ENCODE data around the gene RPS27L.

Gene RPS27L
- total RNA-seq: 21.8 to 38.7 reads per million in 2 donors

DNA sequence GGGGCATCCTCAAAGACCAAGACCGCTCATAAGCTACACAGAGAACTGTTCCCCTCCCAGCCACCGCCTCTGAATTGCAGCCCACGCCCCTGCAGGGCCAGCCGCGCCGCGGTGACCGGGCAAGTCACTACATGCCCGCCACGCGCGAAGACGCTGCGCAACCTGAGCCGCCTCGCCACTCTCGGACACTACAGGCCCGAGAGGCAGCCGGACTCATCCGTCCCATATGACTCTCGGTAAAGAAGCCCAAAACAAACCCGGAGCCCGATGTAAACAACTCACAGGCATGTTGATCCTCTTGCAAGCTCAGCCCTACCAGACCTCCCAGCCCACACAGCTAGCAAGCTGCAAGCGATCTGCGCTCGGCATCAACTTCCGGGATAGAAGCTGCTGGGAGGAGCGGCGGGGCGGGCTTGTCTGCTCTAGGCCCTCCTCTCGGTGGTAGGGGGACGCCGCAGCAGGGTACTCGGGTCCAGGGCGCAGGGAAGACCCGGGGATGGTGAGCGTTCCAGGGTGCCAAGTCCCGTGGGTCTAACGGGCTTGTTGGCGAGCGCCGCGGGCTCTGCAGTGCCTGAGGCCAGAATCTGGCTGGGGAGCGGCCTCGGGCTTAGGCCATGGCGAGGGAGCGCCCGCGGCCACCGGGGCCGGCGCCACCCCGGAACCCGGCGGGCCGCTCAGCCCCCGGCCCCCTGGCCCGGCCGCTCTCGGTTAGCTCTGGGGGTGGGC, at the start of gene RPS27L:
Gene RPS27L, minus strand, starts transcription at position 360 of the 726 bp plus-strand sequence. Its CDS starts 72 bp downstream, at position 288.
- peak; percentile 69 to 96 (median 81) for DNase-seq

DNA sequence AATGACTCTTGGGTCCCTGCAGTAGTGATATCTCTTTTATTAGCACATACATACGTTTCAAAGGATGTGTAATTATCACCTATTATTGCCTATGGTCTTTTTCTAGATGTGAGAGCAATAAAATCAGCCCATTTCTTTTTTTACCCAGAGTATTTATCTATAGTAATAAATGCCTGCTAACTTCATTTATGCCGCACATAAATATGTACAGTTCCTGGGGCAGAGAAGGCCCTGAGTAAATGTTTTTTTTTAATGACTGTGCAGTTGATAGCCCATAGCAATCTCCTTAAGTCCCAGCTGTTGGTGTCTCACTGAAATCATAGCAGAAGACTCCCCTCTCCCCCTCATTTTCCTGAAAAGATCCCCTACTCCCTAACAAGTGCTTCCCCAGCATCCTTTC, 48.8 kb upstream of the RPS27L start:
- no peak for DNase-seq

DNA sequence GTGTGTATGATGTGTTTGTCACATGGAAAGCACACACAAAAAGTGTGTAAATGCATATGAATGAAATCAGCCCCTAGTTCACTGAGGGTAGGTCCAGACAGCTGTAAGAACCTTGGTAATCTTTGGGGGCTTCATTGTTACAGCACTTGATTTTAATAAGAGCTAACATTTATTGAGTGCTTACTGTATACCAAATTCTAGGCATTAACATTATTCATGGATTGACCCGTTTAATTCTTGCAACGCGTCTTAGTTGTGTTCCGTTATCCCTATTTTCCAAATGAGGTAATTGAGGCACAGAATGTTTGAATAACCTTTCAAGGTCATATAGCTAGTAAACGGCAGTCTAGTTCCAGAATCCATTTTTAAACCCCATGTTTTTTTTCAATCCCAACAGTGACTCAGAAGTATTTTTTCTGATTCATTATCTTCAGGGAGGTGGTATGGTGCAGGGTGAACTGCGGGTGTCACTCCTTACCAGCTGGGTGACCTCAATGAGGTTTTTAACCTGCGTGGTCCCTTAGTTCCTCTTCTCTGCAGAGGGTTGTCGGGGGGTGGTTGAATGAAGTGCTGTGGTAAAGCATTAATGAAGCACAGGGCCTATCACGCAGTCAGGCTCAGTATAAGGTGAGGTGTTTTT, 46.3 kb upstream of the RPS27L start:
- DNase-seq: peak in 3 of 5 experiments; percentile 33 to 86 (median 77)

DNA sequence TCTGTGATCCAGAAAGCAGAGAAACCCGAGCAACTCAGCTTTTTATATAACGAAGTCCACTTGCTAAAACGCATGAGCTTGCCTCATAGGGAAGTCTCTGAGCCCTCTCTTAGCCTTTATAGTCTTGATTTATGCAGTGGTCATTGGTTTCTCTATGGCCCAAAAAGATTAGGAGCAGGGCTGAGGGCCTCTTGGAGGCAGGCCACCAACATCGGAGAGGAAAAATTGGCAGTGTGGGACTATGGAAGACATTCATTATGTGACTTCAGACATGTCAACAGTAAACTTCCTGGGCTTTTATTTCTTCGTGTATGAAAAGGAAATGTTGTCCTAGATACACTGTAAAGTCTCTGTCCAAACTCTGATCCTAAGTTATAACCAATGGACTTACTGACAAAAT, 45.6 kb upstream of the RPS27L start:
- no peak for DNase-seq

DNA sequence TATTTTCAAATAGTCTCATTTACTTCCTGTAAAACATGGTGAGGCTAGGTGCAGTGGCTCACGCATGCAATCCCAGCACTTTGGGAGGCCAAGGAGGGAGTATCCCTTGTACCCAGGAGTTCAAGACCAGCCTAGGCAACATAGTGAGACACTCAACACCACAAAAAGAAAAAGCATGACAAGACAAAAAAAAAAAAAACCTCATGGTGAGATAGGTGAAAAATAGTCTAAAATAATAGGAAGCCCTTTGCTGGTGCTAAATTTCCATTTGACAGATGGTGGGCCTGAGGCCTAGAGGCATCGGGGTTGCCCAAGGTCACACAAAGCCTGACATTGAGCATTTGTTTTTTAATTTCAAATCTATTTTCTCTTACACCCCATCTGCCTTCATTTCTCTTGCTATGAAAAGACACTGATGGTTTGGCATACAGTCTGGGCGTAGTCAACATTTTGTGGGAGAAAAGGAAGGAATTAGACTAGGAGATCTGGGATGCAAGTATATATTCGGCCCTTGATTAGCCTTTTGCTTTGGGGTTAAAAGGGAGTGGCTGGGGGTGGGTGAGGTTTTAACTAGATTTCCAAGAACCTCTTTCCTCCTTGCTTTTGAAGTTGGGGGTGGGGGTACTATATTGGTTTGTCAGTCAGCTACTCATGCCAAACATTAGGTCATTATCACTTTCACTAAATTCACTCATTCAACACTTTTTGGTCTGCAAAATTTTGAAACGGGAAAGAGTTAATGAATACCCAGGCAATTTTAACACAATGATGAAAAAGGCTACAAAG, 43.4 kb upstream of the RPS27L start:
- DNase-seq: no peak

DNA sequence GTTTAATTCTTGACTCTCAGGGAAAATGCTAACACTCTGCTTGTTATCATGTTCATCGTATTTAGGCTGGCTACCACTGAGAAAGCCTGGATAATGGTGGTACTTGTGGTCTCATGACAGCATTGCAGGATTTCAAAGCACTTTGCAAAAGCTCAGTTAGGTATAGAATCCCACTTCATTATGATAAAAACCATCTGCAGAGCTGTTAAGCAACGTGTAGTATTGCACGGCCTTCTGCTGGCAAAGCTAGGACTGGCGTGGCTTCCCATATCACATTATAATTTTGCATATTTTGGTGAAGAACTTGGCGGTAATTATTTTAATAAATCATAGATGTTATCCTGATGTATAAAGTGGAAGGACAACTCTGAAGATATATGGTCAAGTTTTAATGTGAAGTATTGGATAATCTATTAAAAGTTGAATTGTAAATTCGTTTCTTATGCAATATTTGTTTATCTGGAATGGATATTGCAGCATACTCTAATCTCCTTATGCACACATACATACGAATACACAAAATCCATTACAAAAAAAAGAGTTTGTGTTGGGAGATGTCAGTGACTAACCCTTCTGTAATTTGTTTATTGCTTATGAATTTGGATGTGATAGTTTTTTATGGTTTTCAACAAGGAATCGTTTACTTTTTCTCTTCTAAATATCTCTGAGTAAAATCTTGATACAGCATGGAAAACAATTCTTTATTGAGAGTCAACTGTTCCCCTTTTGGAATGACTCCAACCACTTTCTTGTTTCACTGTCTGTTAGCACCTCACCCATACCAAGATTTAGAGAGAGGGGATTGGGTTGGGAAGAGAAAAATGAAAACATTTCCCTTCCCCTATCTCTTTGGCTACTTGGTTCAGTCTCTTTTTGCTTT, 41.3 kb upstream of the RPS27L start:
- DNase-seq: no peak

DNA sequence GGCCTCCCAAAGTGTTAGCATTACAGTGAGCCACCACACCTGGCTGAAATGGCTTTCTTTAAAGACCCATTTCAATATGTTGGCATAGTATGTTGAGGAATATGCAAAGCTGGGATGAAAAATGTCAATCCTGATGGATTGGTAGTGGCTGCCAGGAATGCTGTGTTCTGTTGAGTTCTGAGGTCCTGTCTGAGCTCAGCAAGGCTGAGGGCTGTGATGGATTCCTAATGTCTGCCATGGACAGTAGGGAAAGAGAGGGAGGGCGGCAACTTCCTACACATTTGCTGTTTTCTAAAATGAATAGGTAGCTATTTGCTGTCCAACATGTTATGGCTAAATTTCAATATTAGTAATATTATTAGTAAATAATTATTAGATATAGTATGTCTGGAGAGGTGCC, 40.3 kb upstream of the RPS27L start:
- no peak for DNase-seq

DNA sequence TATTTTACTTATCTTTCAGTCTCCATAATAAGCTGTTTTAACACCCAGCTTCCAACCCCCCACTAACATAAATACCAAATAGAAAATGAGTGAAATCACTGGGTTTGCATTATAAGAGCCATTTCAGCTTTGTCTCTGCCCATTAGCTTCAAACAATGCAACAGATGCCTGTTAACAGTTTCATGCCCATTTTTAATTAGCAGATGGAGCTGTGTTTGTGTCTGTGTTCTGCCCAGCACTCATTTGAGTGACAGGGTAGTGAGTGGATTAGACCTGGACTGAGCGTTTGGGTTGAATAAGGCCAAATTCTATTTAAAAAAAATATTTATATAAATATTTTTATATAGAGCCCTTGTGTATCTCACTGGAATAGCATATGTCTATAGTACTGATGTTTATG, 39.6 kb upstream of the RPS27L start:
- DNase-seq: no peak

DNA sequence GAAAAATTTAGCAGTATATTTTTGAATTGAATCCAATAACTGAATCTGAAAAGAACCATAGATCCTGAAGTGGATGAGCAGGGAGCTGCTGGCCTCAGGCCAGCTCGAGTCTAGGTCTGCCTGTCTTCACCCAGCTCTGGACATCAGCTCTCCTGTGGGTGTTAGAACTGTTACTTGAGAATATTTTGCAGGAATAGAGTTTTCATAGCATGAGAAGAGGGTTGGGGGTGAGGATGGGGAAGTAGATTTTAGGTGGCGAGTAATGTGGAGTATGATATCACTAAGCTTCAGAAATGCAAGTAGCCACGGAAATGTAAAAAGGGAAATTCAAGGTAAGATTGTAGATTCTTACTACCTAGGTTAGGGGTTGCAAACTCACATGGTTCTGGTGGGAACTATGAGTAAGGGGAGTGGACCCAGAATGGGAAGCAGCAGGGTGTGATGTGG, 38.3 kb upstream of the RPS27L start:
- DNase-seq: no peak

DNA sequence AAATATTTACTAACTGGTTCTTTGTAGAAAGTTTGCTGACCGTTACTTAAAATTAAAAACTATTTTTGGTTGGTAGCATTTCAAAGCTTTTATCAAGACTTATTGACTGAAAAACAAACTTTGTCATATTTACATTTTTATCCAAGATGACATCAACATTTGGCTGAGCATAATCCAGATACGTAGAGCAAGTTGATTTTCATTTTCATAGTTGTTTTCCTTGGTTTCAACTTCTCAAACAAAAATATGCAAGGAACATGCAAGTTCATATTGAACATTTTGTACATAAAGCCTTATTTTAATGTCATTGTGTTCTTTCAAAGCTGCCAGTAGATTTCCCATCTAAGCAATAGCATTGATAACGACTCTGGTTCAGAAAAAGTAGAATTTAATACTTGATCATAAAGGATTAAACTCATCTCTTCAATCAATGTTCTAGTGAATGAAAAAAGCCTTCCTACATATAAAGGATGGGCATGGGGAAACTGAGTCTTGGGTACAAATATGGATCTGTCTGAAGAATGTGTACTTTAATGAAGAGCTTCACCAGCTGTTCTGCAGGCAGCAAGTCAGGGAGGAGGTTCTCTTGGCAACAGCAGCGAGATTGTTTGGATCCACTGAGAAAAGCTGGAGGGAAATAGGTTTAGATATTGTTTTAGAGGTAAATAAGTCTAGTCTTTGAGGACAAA, 37.7 kb upstream of the RPS27L start:
- no peak for DNase-seq

DNA sequence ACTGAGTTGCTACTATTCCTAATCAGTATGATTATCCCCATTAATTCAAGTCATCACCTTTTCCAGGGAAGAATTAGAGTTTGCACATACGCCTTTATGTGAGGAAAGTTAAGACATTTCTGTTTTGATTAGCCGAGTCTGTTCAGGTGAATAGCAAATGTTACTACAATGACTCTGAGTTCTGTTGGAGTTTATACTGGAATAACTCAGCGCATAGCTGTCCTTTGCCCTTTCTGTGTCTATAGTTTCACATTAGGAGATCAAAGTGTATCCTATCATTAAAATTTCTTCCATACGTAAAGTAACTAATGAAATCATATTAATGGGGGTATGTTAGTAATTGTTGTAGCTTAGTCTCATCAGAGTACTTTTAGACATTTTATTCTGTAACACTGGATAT, 37.0 kb upstream of the RPS27L start:
- DNase-seq: no peak

DNA sequence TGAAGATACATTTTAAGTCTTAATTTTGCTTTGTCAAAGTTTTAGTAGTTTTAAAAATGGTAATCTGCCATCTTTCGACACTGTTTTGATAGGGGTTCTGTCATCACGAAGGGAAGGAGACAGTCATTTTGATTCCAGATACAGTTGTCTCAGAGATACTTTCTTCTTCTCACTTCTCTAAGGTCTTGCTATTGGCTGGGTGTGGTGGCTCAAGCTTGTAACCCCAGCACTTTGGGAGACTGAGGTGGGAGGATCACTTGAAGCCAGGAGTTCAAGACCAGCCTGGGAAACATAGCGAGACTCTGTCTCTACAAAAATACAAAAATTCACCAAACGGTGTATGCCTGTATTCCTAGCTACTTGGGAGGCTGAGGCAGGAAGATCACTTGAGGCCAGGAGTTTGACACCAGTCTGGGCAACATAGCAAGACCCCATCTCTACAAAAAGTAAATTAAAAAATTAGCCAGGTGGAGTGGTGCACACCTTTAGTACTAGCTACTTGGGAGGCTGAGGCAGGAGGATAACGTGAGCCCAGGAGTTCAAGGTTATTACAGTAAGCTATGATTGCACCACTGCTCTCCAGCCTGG, 35.4 kb upstream of the RPS27L start:
- peak in 1 of 5 experiments; percentile 82 for DNase-seq

DNA sequence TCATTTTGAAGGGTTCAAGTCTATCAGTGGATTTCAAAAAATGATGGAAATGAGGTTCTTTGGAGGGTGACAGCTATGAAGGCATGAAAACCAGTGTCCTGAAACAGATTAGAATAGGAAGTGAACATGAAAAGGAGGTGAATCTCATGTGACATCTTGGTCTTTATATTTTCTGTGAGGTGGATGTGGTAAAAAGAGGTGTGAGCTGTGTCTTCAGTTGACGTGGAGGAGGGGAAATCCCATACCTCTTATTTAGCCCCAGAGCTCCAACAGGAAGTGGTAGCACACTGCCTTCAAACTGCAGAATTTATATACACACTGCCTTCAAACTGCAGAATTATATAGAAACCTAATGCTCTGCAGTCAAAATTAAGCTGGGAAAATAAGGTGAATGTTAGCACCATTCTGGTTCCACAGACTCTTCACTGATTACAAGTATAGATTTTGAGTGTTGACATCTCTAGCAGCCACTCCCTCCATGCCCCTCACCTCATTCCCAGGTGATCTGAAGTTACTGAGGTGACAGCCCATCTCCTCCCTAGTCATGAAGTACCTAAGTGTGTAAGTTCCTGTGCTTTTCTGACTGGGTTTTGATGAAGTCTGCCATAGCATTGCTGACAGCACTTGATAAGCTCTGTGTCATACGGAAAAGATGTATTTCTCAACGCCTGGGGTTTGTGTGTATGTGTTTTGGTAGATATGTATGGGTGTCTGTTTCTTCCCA, 34.8 kb upstream of the RPS27L start:
- peak in 3 of 5 experiments; percentile 49 to 98 (median 89) for DNase-seq

DNA sequence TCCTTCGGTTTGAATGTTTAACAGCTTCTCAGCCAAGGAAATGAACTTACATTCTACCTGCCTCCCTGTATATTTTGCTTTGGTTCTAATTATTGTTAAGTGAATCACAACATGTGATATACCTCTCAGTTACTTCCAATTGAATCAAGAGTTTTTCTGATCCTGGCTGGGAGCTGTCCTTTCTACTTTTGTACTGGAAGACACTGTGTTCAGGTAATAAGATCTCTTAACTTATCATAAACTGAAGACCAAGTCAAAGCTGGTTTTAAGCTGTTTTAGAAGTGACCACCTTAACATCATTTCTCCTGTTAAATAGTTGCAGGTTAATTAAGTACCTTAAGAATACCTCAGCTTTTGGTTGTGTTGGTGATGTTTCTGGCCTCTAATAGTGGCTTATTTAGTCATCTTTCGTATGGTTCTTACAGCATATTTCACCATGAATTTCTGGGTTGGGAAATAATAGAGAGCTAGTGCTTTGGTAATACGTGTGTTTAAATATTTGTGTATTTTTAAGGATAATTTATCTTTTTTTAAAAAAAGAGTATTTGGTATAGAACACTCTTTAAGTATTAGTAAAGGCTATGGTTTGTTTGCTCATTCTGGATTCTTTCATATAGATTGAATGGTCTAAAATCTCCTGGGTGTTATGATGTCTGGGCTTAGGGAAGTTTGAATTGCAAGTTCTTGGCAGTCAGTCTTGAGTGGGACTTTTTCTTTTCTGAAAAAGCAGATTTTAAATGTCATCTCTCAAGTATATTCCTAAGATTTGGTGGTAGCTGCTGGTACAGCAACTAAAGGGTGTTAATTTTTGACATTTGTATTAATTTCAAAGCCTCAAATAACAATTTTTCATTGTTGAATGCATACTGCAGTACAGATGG, 33.7 kb upstream of the RPS27L start:
- no peak for DNase-seq

DNA sequence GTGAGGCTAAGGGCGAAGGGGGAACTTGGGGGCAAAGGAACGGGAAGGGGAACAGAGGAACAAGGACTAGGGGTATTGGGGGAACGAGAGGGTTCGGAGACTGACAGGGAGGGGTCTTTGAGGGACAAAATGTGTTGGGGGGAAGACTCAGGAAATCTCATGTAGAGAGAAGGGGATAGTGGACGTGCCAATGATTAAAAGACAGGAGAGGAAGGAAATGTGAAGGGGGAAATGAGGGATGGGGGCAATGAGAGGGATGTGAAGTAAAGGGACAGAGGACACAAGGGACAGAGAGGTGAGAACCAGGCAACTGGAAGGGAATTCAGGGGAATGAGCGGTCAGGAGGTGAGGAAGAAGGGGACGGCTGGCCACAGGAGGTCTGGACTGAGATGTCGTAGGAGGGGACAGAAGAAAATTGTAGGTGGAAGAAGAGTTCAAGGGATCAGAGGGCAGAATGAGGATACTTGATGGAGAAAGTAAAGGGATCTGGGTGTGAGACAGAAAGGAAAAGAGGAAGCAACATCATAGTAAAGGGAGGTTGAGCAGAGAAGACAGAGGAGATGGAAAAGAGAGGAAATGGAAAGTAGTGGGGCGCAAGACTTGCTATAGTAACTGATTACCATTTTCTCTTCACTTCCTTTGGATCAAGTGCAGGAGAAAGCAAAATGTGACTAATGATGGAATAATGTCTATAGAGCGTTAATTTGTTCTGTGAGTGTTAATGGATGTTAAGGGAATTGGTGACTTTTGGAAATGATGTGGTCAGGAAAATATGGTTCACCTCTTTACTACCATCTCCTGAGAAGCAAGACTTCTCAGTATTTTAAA, 32.9 kb upstream of the RPS27L start:
- DNase-seq: no peak

DNA sequence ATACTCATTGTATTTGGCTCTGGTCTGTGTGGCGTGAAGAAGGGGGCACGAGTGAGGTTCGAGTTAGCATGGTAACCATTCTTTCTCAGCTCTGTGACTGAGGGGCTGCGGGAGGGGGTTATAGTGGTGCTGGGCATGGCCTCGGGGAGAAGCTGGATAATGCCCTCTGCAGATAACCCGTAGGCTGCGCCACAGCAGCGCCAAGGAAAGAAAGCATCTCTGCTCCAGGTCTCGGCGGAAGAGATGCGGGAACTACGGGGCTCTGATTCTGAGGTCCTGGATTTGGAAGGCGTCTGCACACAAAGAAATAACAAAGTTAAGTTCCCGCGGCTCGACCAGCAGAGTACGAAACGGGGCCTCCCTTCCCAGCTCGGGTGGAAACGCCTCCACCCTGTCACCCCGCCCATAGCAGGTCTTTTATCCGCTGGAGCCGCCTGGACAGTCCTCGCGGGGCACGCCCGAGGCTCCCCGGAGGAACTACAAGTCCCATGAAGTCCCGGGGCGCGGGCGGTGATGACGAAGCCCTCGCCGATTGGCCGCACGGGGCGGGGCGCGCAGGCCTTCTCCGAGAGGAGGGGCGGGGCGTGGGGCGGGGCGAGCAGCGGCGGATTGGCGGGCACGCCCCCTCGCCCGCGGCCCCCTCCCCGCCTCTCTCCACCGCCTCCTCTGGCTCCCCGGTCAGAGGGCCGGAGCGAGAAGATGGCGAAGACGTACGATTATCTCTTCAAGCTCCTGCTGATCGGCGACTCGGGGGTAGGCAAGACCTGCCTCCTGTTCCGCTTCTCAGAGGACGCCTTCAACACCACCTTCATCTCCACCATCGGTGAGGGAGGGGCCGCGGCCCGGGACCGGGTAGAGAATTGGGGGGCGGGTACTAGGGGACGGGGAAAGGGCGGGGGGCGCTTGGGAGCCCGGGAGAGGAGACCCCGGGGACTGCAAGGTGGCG, 31.9 kb upstream of the RPS27L start, which contains the start of gene RAB8B:
Gene RAB8B, plus strand, starts transcription at position 681 of the 946 bp plus-strand sequence. Its CDS starts 19 bp downstream, at position 700.
- peak; percentile 89 to 100 (median 98) for DNase-seq

DNA sequence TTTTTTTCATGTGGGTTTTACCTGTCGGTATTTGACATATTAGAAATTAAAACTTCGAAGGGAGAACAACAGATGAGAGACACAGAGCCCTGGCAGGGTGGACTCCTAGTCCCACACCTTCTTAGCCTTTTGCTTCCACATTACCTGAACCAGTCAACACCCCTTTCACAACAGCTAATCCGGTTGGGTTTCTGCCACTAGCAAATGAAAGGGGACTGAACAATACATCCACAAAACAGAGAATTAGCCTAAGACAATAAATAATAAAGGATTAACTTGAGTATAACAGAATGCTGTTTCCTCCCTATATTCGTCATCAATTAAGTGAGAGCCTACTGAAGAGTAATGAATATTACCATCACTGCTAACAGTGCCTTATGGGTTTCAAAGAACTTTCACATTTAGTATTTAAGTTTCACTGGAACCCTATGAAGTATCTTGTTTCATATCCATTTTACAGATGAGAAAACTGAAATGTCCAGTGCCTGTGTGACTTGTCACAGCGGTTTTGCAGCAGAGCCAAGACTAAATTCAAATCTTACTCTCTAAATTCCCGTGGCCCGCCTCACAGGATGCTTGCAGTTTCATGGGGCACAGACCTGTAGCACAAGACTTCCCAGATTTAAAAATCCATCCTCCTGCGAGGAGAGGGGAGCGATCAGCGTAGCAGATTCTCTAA, 31.1 kb upstream of the RPS27L start:
- peak in 1 of 5 experiments; percentile 51 for DNase-seq

All from T-helper 2 cell (primary cell).